Measurements from ENCODE around the gene ITFG1.
"Not testable (repeated sequence)": the region's sequence is repeated elsewhere in the genome, so short reads cannot be mapped to it uniquely, and the experiment has no call there.

The ITFG1 gene

DNA sequence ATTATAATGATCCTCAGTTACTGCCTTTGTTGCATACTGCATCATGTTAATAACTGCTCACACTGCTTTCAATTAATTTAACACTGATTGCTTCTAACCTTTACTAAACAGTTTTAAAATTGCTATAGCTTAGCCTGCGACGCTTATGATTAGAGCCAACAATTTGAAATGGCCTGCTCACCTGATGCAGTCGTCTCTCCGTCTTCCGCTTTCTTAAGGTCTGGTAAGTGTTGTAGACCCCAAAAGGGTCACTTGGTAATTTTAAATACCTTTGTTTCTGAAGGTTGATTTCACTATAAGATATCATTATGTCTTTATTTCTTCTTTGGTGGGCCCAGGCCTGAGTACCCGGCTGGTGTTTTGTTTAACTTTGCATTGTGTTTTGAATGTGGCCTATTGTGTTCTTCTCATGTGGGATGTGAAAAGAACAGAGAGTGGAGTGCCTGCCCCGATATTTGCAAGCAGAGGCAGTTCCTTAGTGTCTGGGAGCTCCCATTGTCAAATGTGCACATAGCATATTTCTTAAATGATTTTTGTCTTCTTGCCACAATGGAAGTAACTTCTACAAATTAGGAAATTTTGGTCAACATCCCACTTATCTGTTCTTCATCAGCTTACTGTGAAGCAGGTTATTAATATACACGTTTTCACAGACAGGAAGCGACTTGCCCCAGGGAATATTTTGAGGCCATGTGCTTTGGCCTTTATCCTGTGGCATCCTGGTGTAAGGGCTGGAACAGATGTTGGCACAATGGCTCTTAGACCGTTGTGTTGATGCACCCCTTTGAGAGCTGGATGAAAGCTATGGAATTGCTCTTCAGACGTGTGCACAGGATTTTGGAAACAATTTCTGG is 3.1 kb upstream of the ITFG1 start:
- peak overlapping the region; percentile 23 for H3K4me3 ChIP-seq (ENCODE audit: low read length)
- TF ChIP-seq ZNF274 (IDR thresholded peaks at IDR 0.05; ENCODE audit: low read depth, low read length): no peak

DNA sequence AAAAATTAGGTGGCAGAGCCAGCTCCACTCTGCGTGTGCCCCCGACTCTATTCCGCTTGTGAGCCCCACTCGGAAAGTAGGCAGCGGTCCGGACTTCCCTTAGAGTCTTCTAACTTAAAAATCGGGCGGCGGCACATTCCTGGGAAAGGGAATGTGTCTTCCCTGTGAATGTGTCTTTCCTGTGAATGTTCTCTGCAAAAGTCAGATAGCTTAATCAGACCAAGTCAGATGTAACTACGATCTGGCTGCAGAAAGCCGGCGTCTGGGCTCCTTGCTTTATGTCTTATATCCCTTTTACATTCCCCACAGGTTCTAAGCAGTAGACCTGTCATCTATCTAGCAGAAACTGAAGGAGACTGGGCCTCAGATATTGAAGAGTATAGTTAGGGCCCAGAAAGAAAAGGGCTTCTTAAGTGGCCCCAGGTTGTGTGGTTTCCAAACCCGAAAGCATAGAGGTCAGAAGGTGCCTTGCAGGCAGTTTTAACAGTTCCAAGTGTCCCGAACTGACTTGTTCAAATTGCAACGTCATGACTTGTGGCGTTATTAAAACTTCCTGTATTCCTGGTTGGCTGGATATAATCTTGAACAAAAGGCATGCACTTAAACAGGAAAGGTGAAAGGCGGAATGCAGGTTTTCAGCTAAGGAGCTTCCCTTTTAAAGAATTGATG is 869 bp upstream of the ITFG1 start:
- peak overlapping the region; percentile 74 for H3K4me3 ChIP-seq (ENCODE audit: low read length)
- TF ChIP-seq ZNF274 (IDR thresholded peaks at IDR 0.05; ENCODE audit: low read depth, low read length): no peak

DNA sequence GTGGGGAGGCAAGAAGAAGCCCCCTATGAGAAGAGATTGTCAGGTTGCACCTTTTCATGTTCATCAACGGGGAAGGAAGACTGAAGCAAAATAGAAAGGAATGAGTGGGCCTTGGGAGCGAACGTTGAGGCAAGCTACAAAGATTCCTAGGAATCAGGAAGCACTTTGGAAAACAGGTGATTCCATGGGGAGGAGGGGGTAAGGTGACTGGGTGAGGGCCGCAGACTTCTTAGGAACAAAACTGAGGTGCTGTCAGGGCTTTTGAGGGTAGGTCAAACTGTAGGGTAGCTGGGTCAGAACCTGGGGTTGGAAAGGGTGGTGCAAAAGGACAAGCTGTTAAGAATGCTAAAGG is 528 bp downstream of the ITFG1 start:
- peak overlapping the region; percentile 74 for H3K4me3 ChIP-seq (ENCODE audit: low read length)
- no peak for TF ChIP-seq ZNF274 (IDR thresholded peaks at IDR 0.05; ENCODE audit: low read depth, low read length)

DNA sequence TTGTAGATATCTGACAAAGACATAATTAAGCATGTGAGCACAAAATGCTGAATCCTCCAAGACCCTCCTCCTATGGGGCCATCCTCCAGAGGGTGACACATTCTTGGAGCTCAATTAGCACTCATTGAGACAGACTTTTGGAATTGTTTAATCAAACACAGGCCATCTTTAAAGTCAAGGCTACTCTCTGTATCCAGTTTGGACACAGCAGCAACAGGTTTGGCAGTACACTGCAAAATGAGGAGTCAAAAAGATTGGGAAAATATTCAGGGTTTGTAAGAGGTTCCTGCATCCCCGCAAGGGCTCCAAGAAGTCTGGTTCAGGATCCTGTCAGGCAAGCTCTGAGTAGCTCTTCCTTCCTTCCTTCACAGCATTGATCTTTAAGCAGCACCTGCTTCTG is 1.3 kb downstream of the ITFG1 start:
- H3K4me3 ChIP-seq (ENCODE audit: low read length): peak overlapping the region; percentile 74

DNA sequence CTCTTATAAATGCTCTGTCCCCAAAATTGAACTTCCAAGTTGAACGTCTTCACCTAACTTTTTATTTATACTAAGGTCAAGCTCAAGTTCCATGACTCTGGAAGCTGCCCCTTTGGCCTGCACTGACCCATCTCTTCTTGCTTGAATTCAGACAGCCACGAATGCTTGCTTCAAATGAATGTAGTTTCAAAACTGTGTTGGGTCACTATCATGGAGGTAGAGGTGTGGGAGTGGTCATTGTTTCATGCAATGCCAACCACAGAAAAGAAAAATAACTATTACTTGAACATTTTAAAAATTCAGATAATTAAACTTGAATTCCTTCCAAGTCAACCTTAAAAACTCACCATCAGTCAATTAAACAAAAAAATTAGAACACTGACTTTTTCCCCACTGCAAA is 2.5 kb downstream of the ITFG1 start:
- TF ChIP-seq ZNF274 (IDR thresholded peaks at IDR 0.05; ENCODE audit: low read depth, low read length): no peak
- no peak overlapping the region for H3K4me3 ChIP-seq (ENCODE audit: low read length)

More for the DNA sequence above, 1.3 kb downstream of the ITFG1 start:
- no peak for TF ChIP-seq ZNF274 (IDR thresholded peaks at IDR 0.05; ENCODE audit: low read depth, low read length)

DNA sequence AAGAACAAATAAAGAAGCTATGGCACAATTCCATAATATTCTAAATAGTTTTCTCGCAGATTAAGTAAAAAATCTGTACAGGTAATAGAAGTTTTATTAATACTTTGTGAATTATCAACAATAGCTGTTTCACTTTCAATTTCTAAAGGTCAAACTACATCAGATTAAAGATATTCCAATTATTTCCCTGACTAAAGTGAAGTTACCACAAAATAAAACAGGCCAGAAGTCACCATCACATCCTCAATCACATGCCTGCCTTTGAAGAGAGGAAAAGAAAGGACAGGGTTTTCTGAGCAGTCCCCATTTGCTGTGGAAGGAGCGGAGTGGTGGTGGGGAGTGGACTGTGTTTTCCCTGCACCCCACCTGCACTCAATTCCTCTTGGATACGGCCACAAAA is 11.1 kb downstream of the ITFG1 start:
- no peak overlapping the region for H3K4me3 ChIP-seq (ENCODE audit: low read length)
- no peak for TF ChIP-seq ZNF274 (IDR thresholded peaks at IDR 0.05; ENCODE audit: low read depth, low read length)

DNA sequence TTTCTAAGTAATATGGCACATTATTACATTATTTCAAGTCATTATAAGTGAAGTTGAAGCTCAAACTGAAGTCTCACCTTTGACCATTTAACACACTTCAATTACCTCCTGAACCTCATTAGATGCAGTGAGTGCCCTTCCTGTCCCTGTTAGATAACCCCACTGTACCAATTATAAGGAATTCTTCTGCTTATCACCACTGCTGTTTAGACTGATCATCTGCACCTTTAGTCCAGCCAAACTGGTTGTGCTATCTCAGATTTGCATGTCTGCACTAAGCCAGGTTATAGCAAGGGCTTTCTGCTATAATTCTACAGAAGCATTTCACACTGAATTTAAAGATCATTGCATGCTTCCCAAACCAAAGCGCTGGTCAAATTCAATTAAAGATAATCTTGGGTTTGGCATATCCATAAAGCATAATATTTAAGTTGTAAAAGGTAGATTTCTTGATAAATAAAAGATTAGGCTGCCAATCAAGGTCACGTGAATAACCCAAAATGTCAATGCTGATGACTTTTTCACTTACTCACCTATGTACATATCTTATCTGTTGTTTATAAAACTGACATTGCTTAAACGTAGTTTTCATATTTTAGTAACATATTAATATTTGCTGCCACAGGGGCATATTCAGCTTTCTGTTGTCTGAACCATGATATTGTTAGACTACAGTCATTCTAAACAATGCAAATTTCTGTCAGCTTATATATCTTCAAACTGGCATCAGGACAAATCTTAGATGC is 11.9 kb downstream of the ITFG1 start:
- no peak overlapping the region for H3K4me3 ChIP-seq (ENCODE audit: low read length)
- TF ChIP-seq ZNF274 (IDR thresholded peaks at IDR 0.05; ENCODE audit: low read depth, low read length): no peak

DNA sequence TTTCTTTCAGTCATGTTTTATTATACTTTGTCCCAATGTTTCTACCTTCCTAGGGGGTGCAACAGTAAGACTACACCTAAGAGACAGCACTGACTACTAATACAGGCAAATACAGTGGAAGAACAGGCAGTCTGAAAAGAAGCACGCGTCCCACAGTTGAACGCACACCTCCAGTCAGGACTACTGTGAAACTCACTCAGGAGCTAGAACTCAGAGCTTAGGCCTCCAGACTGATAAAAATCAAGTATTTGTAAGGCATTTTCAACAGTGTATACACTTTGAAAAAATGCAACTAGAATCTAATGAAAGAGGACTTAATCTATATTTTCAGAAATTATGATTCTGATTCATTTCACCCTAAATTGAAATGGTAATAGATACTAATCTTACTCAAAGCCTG is 14.4 kb downstream of the ITFG1 start:
- TF ChIP-seq ZNF274 (IDR thresholded peaks at IDR 0.05; ENCODE audit: low read depth, low read length): no peak
- H3K4me3 ChIP-seq (ENCODE audit: low read length): no peak overlapping the region

DNA sequence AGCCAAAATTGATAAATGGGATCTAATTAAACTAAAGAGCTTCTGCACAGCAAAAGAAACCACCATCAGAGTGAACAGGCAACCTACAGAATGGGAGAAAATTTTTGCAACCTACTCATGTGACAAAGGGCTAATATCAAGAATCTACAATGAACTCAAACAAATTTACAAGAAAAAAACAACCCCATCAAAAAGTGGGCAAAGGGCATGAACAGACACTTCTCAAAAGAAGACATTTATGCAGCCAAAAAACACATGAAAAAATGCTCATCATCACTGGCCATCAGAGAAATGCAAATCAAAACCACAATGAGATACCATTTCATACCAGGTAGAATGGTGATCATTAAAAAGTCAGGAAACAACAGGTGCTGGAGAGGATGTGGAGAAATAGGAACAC is 18.0 kb downstream of the ITFG1 start:
- H3K4me3 ChIP-seq (ENCODE audit: low read length): not testable (repeated sequence)

DNA sequence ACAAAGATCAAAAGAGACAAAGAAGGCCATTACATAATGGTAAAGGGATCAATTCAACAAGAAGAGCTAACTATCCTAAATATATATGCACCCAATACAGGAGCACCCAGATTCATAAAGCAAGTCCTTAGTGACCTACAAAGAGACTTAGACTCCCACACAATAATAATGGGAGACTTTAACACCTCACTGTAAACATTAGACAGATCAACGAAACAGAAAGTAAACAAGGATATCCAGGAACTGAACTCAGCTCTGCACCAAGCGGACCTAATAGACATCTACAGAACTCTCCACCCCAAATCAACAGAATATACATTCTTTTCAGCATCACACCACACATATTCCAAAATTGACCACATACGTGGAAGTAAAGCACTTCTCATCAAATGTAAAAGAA is 20.8 kb downstream of the ITFG1 start:
- H3K4me3 ChIP-seq (ENCODE audit: low read length): not testable (repeated sequence)

DNA sequence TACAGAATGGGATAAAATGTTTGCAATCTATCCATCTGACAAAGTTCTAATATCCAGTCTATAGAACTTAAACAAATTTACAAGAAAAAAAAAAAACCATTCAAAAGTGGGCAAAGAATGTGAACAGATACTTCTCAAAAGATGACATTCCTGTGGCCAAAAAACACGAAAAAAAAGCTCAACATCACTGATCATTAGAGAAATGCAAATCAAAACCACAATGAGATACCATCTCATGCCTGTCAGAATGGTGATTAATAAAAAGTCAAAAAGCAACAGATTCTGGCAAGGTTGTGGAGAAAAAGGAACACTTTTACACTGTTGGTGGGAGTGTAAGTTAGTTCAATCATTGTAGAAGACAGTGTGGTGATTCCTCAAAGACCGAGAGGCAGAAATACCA is 26.6 kb downstream of the ITFG1 start:
- not testable (repeated sequence) for H3K4me3 ChIP-seq (ENCODE audit: low read length)

DNA sequence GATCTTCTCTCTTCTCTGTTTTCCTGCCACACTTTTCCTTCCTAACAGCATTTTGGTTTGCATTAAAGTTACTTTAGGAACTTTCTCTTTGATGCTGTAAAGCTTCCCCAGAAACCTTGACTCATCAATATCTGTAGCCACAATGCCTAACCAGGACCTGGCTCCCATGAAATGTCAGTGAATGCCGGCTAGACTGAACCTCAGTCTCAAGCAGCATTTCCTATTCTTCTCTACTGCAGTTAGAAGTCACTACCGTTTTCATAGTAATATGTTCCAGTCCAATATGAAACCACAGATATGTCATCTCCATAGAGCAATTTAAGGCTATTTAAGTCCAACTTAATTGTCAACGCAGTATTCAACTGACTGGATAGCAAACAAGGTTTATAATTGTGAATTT is 28.9 kb downstream of the ITFG1 start:
- no peak overlapping the region for H3K4me3 ChIP-seq (ENCODE audit: low read length)
- TF ChIP-seq ZNF274 (IDR thresholded peaks at IDR 0.05; ENCODE audit: low read depth, low read length): no peak

DNA sequence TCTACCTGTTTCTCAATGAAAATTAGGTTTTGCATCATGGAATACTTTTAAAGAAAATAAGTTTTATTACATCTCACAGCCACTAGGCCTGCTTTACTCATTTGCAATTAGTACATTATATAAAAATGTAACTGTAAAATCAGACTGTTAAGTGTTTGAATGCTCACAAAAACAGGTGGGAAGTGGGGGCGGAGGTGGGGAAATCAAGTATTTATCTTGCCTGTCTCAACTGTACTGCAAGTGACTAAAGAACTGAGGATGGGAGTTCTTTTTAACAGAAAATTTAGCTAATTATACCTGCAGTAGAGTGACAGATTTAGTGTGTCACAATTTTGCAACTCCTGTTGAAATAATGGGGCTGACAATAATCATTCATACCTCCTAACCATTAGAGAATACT is 34.1 kb downstream of the ITFG1 start:
- TF ChIP-seq ZNF274 (IDR thresholded peaks at IDR 0.05; ENCODE audit: low read depth, low read length): no peak
- H3K4me3 ChIP-seq (ENCODE audit: low read length): no peak overlapping the region

DNA sequence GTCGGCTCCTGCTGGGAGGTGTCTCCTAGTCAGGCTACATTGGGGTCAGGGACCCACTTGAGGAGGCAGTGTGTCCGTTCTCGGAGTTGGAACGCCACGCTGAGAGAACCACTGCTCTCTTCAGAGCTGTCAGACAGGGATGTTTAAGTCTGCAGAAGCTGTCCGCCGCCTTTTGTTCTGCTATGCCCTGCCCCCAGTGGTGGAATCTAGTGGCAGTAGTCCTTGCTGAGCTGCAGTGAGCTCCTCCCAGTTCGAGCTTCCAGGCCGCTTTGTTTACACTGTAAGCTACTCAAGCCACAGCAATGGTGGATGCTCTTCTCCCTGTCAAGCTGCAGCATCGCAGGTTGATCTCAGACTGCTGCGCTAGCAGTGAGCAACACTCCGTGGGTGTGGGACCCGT is 36.0 kb downstream of the ITFG1 start:
- H3K4me3 ChIP-seq (ENCODE audit: low read length): no peak overlapping the region
- no peak for TF ChIP-seq ZNF274 (IDR thresholded peaks at IDR 0.05; ENCODE audit: low read depth, low read length)

DNA sequence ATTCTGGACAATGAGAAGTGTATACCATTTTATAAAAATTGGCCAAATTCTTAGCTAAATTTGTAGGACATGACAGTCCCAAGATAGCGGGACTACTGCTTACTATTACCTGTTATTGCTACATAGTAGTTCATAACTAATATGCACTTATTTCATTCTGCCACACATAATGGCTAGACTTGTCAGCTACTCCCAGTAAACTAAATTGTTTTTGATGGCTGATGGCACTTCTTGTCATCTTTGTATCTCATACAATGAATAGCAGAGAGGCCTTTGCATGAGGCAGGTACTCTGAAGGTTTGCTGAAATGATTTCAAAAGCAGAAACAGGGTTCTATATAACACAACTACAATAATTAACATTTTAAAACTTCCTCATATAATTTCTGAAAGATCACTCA is 44.0 kb downstream of the ITFG1 start:
- H3K4me3 ChIP-seq (ENCODE audit: low read length): no peak overlapping the region
- no peak for TF ChIP-seq ZNF274 (IDR thresholded peaks at IDR 0.05; ENCODE audit: low read depth, low read length)

Measured in GM08714 (cell line).